Testis (tissue), 3 donors: Measurements from ENCODE around the gene BEX1. TPM values are rescaled to one million over a fixed set of nuclear protein-coding genes. Genes with fewer than 3 reads are reported as not detected.
"Not testable (repeated sequence)": the region's sequence is repeated elsewhere in the genome, so short reads cannot be mapped to it uniquely, and the experiment has no call there.

ENCODE experiments used
- DNase-seq: peaks from one replicate; pipeline ENCODE4 v3.0.0-alpha.2; 2019
- H3K27ac ChIP-seq, 2 donors: fragments of 200-600 bp; sonication (generic); one replicate each; pipeline ENCODE4 v1.5.1; 2019
- H3K27me3 ChIP-seq: fragments of 200-600 bp; sonication (generic); one replicate; pipeline ENCODE4 v1.5.1; 2019
- H3K36me3 ChIP-seq: fragments of 200-600 bp; sonication (generic); one replicate; pipeline ENCODE4 v1.5.1; 2017; ENCODE audit warnings: low read depth; ENCODE audit errors: missing control alignments
- H3K4me1 ChIP-seq: fragments of 200-600 bp; sonication (generic); one replicate; pipeline ENCODE4 v1.5.1; 2019
- H3K4me3 ChIP-seq, 2 donors: fragments of 200-600 bp; sonication (generic); one replicate each; pipeline ENCODE4 v1.5.1; 2017 to 2019
- H3K9me3 ChIP-seq: fragments of 200-600 bp; sonication (generic); one replicate; pipeline ENCODE4 v1.5.1; 2017
- POLR2A ChIP-seq: fragments of 450-650 bp; IDR thresholded peaks from one replicate; pipeline ENCODE4 v1.6.1; 2017; ENCODE audit warnings: antibody characterized with exemption, mild to moderate bottlenecking, moderate library complexity
- WGBS, 2 donors: methylation state at CpG; one replicate each; pipeline ENCODE4 v1.1.5; 2018; 5-methylcytosine and 5-hydroxymethylcytosine counted together
- intact Hi-C: fragments of 100-400 bp; cut with DNase I; formaldehyde crosslinking; loops from one replicate; pipeline ENCODE4 v1.15.1; 2023; ENCODE audit warnings: low total_unique reads
- polyA plus RNA-seq: library from polyadenylated mRNA; stranded (reverse); fragments of 350-450 nt; fragmentation: Illumina TruSeq; extraction: RNeasy Lipid Tissue Mini Kit (QIAGEN cat#74804); gene quantifications from one replicate; pipeline ENCODE4 v1.2.3, GENCODE V29; 2014; ENCODE audit warnings: low read depth, low replicate concordance; ENCODE audit not compliant: insufficient read depth
- total RNA-seq, 2 donors: library from RNA; depleted of rRNA; stranded (reverse); fragments of >200 nt; gene quantifications; one replicate each; pipeline ENCODE4 v1.2.3, GENCODE V29; 2016
- TF ChIP-seq, protein P1 (sequence below), 3 experiments: fragments of 450-650 bp in 2 of 3; fragments of 200-600 bp in 1 of 3; sonication (generic) in 1 of 3; IDR thresholded peaks; one replicate each; pipeline ENCODE4 v1.5.1; 2016 to 2019; ENCODE audit warnings: antibody characterized with exemption in 3 of 3, mild to moderate bottlenecking in 2 of 3, moderate library complexity in 1 of 3

Gene BEX1
- total and polyA plus RNA-seq, 3 donors from 2014 or later: 174 to 344 (median 233) TPM

DNA sequence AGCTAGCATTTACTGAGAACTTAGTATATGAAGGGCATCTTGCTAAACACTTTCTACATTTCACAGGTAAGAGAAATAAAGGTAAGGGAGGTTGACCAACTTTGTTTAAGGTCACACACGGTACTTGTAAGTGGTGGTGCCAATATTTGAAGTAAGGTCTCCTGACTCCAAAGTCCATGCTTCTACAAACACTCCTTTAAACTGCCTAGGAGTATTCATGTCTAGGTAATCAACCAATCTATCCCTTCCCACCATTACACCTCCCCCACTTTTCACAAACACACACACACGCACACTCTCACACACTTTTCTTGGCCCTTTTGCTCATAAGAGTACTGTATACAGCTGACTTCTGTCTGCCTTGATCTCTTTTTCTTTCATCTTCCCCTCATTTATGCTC is 7.1 kb downstream of the BEX1 start:
- no peak overlapping the region for H3K4me3 ChIP-seq
- H3K4me1 ChIP-seq: no peaks in the 10 kb centered on the region
- no peaks in the 10 kb centered on the region for H3K27me3 ChIP-seq
- H3K9me3 ChIP-seq: no peaks in the 10 kb centered on the region
- H3K27ac ChIP-seq: no peak overlapping the region
- intact Hi-C loops: no loop called here
- H3K36me3 ChIP-seq: no peaks in the 10 kb centered on the region
- DNase-seq: no peak
- TF ChIP-seq, protein P1, sequence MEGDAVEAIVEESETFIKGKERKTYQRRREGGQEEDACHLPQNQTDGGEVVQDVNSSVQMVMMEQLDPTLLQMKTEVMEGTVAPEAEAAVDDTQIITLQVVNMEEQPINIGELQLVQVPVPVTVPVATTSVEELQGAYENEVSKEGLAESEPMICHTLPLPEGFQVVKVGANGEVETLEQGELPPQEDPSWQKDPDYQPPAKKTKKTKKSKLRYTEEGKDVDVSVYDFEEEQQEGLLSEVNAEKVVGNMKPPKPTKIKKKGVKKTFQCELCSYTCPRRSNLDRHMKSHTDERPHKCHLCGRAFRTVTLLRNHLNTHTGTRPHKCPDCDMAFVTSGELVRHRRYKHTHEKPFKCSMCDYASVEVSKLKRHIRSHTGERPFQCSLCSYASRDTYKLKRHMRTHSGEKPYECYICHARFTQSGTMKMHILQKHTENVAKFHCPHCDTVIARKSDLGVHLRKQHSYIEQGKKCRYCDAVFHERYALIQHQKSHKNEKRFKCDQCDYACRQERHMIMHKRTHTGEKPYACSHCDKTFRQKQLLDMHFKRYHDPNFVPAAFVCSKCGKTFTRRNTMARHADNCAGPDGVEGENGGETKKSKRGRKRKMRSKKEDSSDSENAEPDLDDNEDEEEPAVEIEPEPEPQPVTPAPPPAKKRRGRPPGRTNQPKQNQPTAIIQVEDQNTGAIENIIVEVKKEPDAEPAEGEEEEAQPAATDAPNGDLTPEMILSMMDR (IDR thresholded peaks at IDR 0.05): no peak
- no peak for TF ChIP-seq POLR2A
- WGBS, 2 donors: 88% methylated on average over 2 of the region's 2 CpGs

DNA sequence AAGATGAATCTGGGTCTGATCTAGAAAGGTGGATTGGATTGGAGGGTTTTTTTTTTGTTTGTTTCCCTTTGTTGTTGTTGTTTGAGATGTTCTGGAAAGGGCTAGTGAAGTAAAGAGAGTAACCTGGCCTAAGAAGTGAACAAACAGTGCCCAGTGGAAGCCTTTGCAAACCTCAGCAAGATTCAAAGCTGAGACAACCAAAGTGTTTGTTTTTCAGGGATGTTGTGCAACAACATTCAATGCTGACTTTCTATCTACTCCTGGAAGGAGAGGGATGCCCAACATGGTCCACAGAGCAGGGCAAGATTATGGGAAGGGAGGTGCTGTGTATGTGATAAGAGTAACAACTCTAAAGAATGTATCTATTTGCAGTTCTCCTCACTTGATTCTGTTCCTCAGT is 11.3 kb downstream of the BEX1 start:
- Histone ChIP-seq H3K4me1 (no peaks in the 10 kb centered on the region), H3K4me3 (no peak overlapping the region), H3K27ac (no peak overlapping the region), H3K27me3 (no peaks in the 10 kb centered on the region), H3K9me3 (no peaks in the 10 kb centered on the region), H3K36me3 (no peaks in the 10 kb centered on the region)
- intact Hi-C loops: no loop called here
- DNase-seq: peak; percentile 55
- TF ChIP-seq, protein P1 (IDR thresholded peaks at IDR 0.05): no peak
- TF ChIP-seq POLR2A: no peak

DNA sequence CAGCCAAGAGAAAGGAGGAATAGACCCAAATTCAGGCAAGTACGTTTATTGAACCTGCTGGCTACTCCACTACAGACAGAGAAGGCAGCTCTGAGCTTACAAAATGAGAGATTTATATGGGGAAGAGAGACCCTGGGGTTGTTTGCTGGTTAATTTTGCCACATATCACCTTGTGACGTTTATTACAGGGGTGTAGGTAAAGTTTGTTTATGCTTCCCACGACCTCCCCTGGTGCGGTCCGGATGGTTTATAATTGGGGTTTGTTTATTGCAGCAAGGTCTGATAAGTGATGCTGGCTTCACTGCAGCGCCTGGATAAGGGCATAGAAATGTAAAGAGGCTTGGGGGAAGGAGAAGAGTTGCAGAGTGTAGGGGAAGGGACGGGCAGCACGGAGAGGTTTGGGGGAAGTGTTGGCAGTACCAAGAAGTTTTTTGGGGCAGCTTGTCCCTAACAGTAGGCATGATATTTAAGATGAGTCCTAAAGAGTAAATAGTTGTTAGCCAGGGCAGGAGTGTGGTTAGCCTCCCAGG is 12.6 kb downstream of the BEX1 start:
- Histone ChIP-seq H3K27me3 (no peaks in the 10 kb centered on the region), H3K4me3 (no peak overlapping the region), H3K4me1 (no peaks in the 10 kb centered on the region), H3K36me3 (no peaks in the 10 kb centered on the region), H3K9me3 (no peaks in the 10 kb centered on the region), H3K27ac (no peak overlapping the region)
- no peak for TF ChIP-seq POLR2A
- TF ChIP-seq, protein P1 (IDR thresholded peaks at IDR 0.05): no peak
- DNase-seq: no peak
- intact Hi-C loops: no loop called here
- 11 to 32% methylated on average over 8 of the region's 8 CpGs for WGBS, 2 donors

DNA sequence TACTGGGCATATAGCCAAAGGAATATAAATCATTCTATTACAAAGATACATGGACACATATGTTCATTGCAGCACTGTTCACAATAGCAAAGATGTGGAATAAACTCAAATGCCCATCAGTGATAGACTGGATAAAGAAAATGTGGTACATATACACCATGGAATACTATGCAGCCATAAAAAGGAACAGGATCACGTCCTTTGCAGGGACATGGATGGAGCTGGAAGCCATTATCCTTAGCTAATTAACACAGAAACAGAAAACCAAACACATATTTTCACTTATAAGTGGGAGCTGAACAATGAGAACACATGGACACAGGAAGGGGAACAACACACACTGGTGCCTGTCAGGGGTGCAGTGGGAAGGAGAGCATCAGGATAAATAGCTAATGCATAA is 30.6 kb downstream of the BEX1 start:
- WGBS, 2 donors: 94 to 100% methylated on average over 1 of the region's 1 CpG
- H3K27ac ChIP-seq, DNase-seq, H3K4me1 ChIP-seq, H3K27me3 ChIP-seq, H3K4me3 ChIP-seq, intact Hi-C loops, H3K9me3 ChIP-seq, H3K36me3 ChIP-seq: not testable (repeated sequence)

DNA sequence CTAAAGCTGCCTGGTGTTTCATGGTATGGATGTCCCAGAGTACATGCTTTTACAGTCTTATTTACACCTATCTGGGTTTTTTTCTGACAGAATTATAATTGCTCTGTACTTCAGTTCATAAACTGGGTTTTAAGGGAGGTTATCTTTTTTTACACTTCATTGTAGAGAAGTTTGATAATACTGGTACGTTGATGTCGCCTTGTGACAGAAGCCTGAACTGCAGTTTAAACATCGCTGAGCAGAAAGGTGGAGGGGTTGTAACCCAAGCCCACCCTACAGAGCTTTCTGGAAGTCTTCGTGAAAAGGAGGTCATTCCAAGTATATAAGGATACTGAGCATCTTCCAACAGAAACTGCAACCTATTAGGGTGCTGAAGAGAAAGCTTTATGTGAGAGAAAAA is 46.4 kb downstream of the BEX1 start:
- H3K36me3 ChIP-seq: no peaks in the 10 kb centered on the region
- H3K27ac ChIP-seq: no peak overlapping the region
- intact Hi-C loops: no loop called here
- H3K27me3 ChIP-seq: no peaks in the 10 kb centered on the region
- DNase-seq: no peak
- TF ChIP-seq, protein P1 (IDR thresholded peaks at IDR 0.05): no peak
- TF ChIP-seq POLR2A: no peak
- H3K9me3 ChIP-seq: no peaks in the 10 kb centered on the region
- H3K4me3 ChIP-seq: no peak overlapping the region
- no peaks in the 10 kb centered on the region for H3K4me1 ChIP-seq
- 55 to 62% methylated on average over 4 of the region's 4 CpGs for WGBS, 2 donors
